NCI-H187 (cell line): ENCODE measurements around the gene RNF19B.

Experiments used
- DNase-seq, 2 experiments: peaks; one replicate each; lab custom pipeline; 2025; lab: John Stamatoyannopoulos, UW

Gene RNF19B

GRCh38 chr1:32965251-32965747 lies 690 bp upstream of the RNF19B start:
- no peak for DNase-seq

- DNase-seq, result peak in 1 of 2 experiments; percentile 8
Measured at GRCh38 chr1:32963746-32964460, 706 bp downstream of the RNF19B start.

GRCh38 chr1:32962248-32962896 lies 2.2 kb downstream of the RNF19B start:
- DNase-seq, result no peak

- no peak for DNase-seq
Measured at GRCh38 chr1:32960819-32961355, 3.7 kb downstream of the RNF19B start.

GRCh38 chr1:32960342-32960741 lies 4.3 kb downstream of the RNF19B start:
- no peak for DNase-seq

GRCh38 chr1:32958827-32959226 lies 5.8 kb downstream of the RNF19B start:
- no peak for DNase-seq

GRCh38 chr1:32957017-32957416 lies 7.6 kb downstream of the RNF19B start:
- DNase-seq, result no peak

- DNase-seq, result no peak
Measured at GRCh38 chr1:32954168-32954567, 10.4 kb downstream of the RNF19B start.

GRCh38 chr1:32953495-32953894 lies 11.1 kb downstream of the RNF19B start:
- no peak for DNase-seq

GRCh38 chr1:32949519-32949918 lies 15.1 kb downstream of the RNF19B start:
- DNase-seq, result no peak

- DNase-seq, result no peak
Measured at GRCh38 chr1:32948905-32949304, 15.7 kb downstream of the RNF19B start.

GRCh38 chr1:32948390-32948722 lies 16.3 kb downstream of the RNF19B start:
- DNase-seq, result no peak

- no peak for DNase-seq
Measured at GRCh38 chr1:32947669-32948389, 16.8 kb downstream of the RNF19B start.

- no peak for DNase-seq
Measured at GRCh38 chr1:32946413-32946812, 18.2 kb downstream of the RNF19B start.

- no peak for DNase-seq
Measured at GRCh38 chr1:32944180-32944579, 20.4 kb downstream of the RNF19B start.

- no peak for DNase-seq
Measured at GRCh38 chr1:32939655-32940371, 24.8 kb downstream of the RNF19B start.

GRCh38 chr1:32937061-32937460 lies 27.5 kb downstream of the RNF19B start:
- DNase-seq, result no peak

GRCh38 chr1:32934535-32934934 lies 30.1 kb downstream of the RNF19B start:
- no peak for DNase-seq

- no peak for DNase-seq
Measured at GRCh38 chr1:32933742-32934322, 30.8 kb downstream of the RNF19B start.

- no peak for DNase-seq
Measured at GRCh38 chr1:32931760-32932159, 32.8 kb downstream of the RNF19B start.

GRCh38 chr1:32929366-32929765 lies 35.2 kb downstream of the RNF19B start:
- no peak for DNase-seq

GRCh38 chr1:32928715-32929114 lies 35.9 kb downstream of the RNF19B start:
- no peak for DNase-seq
